HepG2 (cell line): ENCODE data around the gene ARHGAP26. TPM values are rescaled to one million over a fixed set of nuclear protein-coding genes. Genes with fewer than 3 reads are reported as not detected.

Experiments used
- ATF6 ChIP-seq: sonication (generic); formaldehyde crosslinking; conservative IDR thresholded peaks from 2 replicates; pipeline ENCODE4 v1.4.0; 2020; ENCODE audit warnings: missing genetic modification reagents
- CBX2 ChIP-seq, 2 experiments: fragments of 200-600 bp in 1 of 2; sonication (generic); formaldehyde crosslinking in 1 of 2; IDR thresholded peaks; 2 replicates each; pipeline versions ENCODE4 v1.7.0 to v1.8.1; 2018 to 2022; ENCODE audit warnings: low read depth in 2 of 2, low read length in 1 of 2, mild to moderate bottlenecking in 1 of 2, missing genetic modification reagents in 1 of 2
- E2F5 ChIP-seq: sonication (generic); formaldehyde crosslinking; conservative IDR thresholded peaks from 2 replicates; pipeline ENCODE4 v1.4.0; 2020; ENCODE audit warnings: missing genetic modification reagents
- FOXJ3 ChIP-seq: sonication (generic); formaldehyde crosslinking; IDR thresholded peaks from 2 replicates; pipeline ENCODE4 v1.4.0; 2020; ENCODE audit warnings: missing genetic modification reagents, mild to moderate bottlenecking, borderline replicate concordance
- GRHL1 ChIP-seq: sonication (generic); formaldehyde crosslinking; conservative IDR thresholded peaks from 2 replicates; pipeline ENCODE4 v1.8.0; 2022; ENCODE audit warnings: missing genetic modification reagents
- HNF4G ChIP-seq, 2 experiments: sonication (generic) in 1 of 2; formaldehyde crosslinking in 1 of 2; IDR thresholded peaks; 2 replicates each; pipeline versions ENCODE4 v1.4.0 to v1.6.1; 2011 to 2020; ENCODE audit warnings: borderline replicate concordance in 2 of 2, low read depth in 2 of 2, mild to moderate bottlenecking in 2 of 2, low read length in 1 of 2, missing genetic modification reagents in 1 of 2, moderate library complexity in 1 of 2
- JUND ChIP-seq: sonication (generic); formaldehyde crosslinking; IDR thresholded peaks from 2 replicates; pipeline ENCODE4 v1.8.0; 2022; ENCODE audit warnings: mild to moderate bottlenecking, missing genetic modification reagents
- PHF21A ChIP-seq: sonication (generic); formaldehyde crosslinking; IDR thresholded peaks from 2 replicates; pipeline ENCODE4 v1.5.0; 2020; ENCODE audit warnings: mild to moderate bottlenecking, missing genetic modification reagents
- SRF ChIP-seq: IDR thresholded peaks from 2 replicates; pipeline ENCODE4 v1.6.1; 2011; ENCODE audit warnings: mild to moderate bottlenecking, low read depth, low read length, moderate library complexity
- ZEB1 ChIP-seq: IDR thresholded peaks from 2 replicates; pipeline ENCODE4 v1.6.1; 2012; ENCODE audit warnings: mild to moderate bottlenecking, low read depth, inconsistent platforms; ENCODE audit not compliant: insufficient replicate concordance
- ZNF432 ChIP-seq: sonication (generic); formaldehyde crosslinking; IDR thresholded peaks from 2 replicates; pipeline ENCODE4 v1.5.0; 2020; ENCODE audit warnings: missing genetic modification reagents, mild to moderate bottlenecking, borderline replicate concordance
- ZNF543 ChIP-seq: sonication (generic); formaldehyde crosslinking; IDR thresholded peaks from 2 replicates; pipeline ENCODE4 v1.4.0; 2020; ENCODE audit warnings: mild to moderate bottlenecking, missing genetic modification reagents
- ZNF546 ChIP-seq: sonication (generic); formaldehyde crosslinking; conservative IDR thresholded peaks from 2 replicates; pipeline ENCODE4 v1.8.1; 2023; ENCODE audit warnings: mild to moderate bottlenecking, missing genetic modification reagents
- ZNF547 ChIP-seq: sonication (generic); formaldehyde crosslinking; IDR thresholded peaks from 2 replicates; pipeline ENCODE4 v1.5.1; 2020; ENCODE audit warnings: mild to moderate bottlenecking, missing genetic modification reagents
- polyA plus RNA-seq, 8 experiments: library from polyadenylated mRNA; depleted of rRNA in 3 of 8; stranded (reverse) in 7 of 8; unstranded in 1 of 8; fragments of >200 nt; fragmentation: Illumina TruSeq in 4 of 8; extraction: Trizol in 4 of 8; gene quantifications; 2 replicates each; pipeline versions ENCODE4 v1.2.1 to v1.2.3, GENCODE V29; 2011 to 2016; ENCODE audit warnings: low read depth in 4 of 8, missing spikeins in 1 of 8, mixed read lengths in 1 of 8; ENCODE audit not compliant: insufficient read depth in 1 of 8
- total RNA-seq, 5 experiments: library from RNA; depleted of rRNA; stranded (reverse); fragments of >200 nt; fragmentation: Illumina TruSeq; extraction: Trizol; gene quantifications; 2 replicates each; pipeline ENCODE4 v1.2.3, GENCODE V29; 2016; ENCODE audit warnings: low read depth in 1 of 5
- TF ChIP-seq, protein P1 (sequence below): sonication (generic); formaldehyde crosslinking; IDR thresholded peaks from 2 replicates; pipeline ENCODE4 v1.5.1; 2020; ENCODE audit warnings: missing genetic modification reagents, mild to moderate bottlenecking, borderline replicate concordance
- TF ChIP-seq, protein P2 (sequence below): sonication (generic); formaldehyde crosslinking; IDR thresholded peaks from 2 replicates; pipeline ENCODE4 v1.4.0; 2020; ENCODE audit warnings: missing genetic modification reagents, borderline replicate concordance
- TF ChIP-seq, protein P3 (sequence below): IDR thresholded peaks from 2 replicates; pipeline ENCODE4 v1.6.1; 2016; ENCODE audit warnings: missing compliant biosample characterization, missing genetic modification reagents, borderline replicate concordance
- TF ChIP-seq, protein P4 (sequence below): IDR thresholded peaks from 2 replicates; pipeline ENCODE4 v1.6.1; 2018; ENCODE audit warnings: missing genetic modification reagents, mild to moderate bottlenecking, missing compliant biosample characterization

ARHGAP26 gene
- total and polyA plus RNA-seq, 2 of the 13 experiments (the other 11 are each of a cell fraction or from before 2014, with no cell fraction given): 9.6 to 18.2 TPM

DNA sequence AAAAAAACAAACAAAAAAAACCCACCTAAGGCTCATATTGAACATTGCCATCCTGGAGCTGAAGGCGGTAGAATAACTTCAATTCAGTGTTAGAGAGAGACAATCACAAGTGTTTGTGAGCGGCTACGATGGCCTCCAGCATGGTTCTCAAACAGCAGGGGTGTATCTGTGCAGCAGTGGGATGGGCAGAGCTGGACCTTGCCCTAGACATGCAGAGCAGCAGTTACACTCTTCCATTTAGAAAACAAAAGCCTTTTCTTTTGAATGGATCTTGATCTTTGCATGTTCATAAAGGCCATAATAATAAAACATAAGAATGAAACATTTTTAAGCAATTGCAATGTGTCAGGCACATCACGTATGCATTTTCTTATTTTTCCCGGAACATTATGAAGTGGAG is 50.3 kb downstream of the ARHGAP26 start (continued):
- TF ChIP-seq HNF4G (IDR thresholded peaks at IDR 0.05; ENCODE audit: borderline replicate concordance, low read depth, low read length) (peak; percentile 89), HNF4G (CRISPR knock-in tag; IDR thresholded peaks at IDR 0.05; ENCODE audit: borderline replicate concordance, low read depth) (peak; percentile 72; the same call in 1 of the 2 replicates), ATF6 (CRISPR knock-in tag) (no peak), SRF (no peak), FOXJ3 (CRISPR knock-in tag) (no peak), JUND (no peak), PHF21A (CRISPR knock-in tag) (peak; percentile 62; the same call in 1 of the 2 replicates), ZNF543 (CRISPR knock-in tag) (no peak), E2F5 (CRISPR knock-in tag) (no peak), GRHL1 (no peak), CBX2 (IDR thresholded peaks at IDR 0.05; ENCODE audit: low read depth, low read length) (no peak), CBX2 (CRISPR knock-in tag; IDR thresholded peaks at IDR 0.05; ENCODE audit: low read depth) (no peak), ZNF432 (no peak), ZEB1 (no peak), ZNF546 (CRISPR knock-in tag) (no peak), ZNF547 (no peak)
- TF ChIP-seq, protein P1, sequence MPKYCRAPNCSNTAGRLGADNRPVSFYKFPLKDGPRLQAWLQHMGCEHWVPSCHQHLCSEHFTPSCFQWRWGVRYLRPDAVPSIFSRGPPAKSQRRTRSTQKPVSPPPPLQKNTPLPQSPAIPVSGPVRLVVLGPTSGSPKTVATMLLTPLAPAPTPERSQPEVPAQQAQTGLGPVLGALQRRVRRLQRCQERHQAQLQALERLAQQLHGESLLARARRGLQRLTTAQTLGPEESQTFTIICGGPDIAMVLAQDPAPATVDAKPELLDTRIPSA: no peak
- TF ChIP-seq, protein P2, sequence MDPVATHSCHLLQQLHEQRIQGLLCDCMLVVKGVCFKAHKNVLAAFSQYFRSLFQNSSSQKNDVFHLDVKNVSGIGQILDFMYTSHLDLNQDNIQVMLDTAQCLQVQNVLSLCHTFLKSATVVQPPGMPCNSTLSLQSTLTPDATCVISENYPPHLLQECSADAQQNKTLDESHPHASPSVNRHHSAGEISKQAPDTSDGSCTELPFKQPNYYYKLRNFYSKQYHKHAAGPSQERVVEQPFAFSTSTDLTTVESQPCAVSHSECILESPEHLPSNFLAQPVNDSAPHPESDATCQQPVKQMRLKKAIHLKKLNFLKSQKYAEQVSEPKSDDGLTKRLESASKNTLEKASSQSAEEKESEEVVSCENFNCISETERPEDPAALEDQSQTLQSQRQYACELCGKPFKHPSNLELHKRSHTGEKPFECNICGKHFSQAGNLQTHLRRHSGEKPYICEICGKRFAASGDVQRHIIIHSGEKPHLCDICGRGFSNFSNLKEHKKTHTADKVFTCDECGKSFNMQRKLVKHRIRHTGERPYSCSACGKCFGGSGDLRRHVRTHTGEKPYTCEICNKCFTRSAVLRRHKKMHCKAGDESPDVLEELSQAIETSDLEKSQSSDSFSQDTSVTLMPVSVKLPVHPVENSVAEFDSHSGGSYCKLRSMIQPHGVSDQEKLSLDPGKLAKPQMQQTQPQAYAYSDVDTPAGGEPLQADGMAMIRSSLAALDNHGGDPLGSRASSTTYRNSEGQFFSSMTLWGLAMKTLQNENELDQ (CRISPR knock-in tag): no peak
- TF ChIP-seq, protein P3, sequence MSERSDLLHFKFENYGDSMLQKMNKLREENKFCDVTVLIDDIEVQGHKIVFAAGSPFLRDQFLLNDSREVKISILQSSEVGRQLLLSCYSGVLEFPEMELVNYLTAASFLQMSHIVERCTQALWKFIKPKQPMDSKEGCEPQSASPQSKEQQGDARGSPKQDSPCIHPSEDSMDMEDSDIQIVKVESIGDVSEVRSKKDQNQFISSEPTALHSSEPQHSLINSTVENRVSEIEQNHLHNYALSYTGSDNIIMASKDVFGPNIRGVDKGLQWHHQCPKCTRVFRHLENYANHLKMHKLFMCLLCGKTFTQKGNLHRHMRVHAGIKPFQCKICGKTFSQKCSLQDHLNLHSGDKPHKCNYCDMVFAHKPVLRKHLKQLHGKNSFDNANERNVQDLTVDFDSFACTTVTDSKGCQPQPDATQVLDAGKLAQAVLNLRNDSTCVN: no peak
- TF ChIP-seq, protein P4, sequence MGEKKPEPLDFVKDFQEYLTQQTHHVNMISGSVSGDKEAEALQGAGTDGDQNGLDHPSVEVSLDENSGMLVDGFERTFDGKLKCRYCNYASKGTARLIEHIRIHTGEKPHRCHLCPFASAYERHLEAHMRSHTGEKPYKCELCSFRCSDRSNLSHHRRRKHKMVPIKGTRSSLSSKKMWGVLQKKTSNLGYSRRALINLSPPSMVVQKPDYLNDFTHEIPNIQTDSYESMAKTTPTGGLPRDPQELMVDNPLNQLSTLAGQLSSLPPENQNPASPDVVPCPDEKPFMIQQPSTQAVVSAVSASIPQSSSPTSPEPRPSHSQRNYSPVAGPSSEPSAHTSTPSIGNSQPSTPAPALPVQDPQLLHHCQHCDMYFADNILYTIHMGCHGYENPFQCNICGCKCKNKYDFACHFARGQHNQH: no peak
